A673 (cell line): ENCODE results near the gene CAPN7. TPM values are rescaled to one million over a fixed set of nuclear protein-coding genes. Genes with fewer than 3 reads are reported as not detected.
A peak's percentile ranks its signal among the peaks of the same experiment; 100 is the strongest.

Source experiments
- Bru-seq: library from RNA; stranded (reverse); fragments of 400-500 nt; gene quantifications from one replicate; lab custom pipeline; 2021; lab: Mats Ljungman, UMichigan
- BruChase-seq, 2 experiments: library from RNA; stranded (reverse); fragments of 400-500 nt; gene quantifications; one replicate each; lab custom pipeline; 2021; lab: Mats Ljungman, UMichigan
- BruUV-seq: library from RNA; stranded (reverse); fragments of 400-500 nt; replicated peaks from 2 replicates; lab custom pipeline; 2021; lab: Mats Ljungman, UMichigan
- CTCF ChIA-PET: fragments of 300-600 bp; sonication (Branson Sonifier 250); formaldehyde crosslinking; loops from one replicate; lab custom pipeline; 2022; ENCODE audit warnings: antibody characterized with exemption; lab: Charles Lee
- POLR2A ChIA-PET: fragments of 300-600 bp; sonication (Branson Sonifier 250); formaldehyde crosslinking; loops from one replicate; lab custom pipeline; 2022; ENCODE audit warnings: antibody characterized with exemption; ENCODE audit not compliant: low non-redundant PET; lab: Charles Lee
- DNase-seq: peaks from one replicate; pipeline ENCODE4 v3.0.0-alpha.2; 2015; ENCODE audit warnings: low spot score
- H3K27ac ChIP-seq: fragments of 200-600 bp; sonication (generic); 2 replicates; pipeline ENCODE4 v1.5.1; 2016; ENCODE audit warnings: mixed run types, low read depth, mild to moderate bottlenecking, mixed read lengths, antibody characterized with exemption, low read length; ENCODE audit not compliant: poor library complexity, severe bottlenecking
- H3K27me3 ChIP-seq: fragments of 200-600 bp; sonication (generic); replicated peaks from 2 replicates; pipeline ENCODE4 v1.6.1; 2017; ENCODE audit warnings: mixed run types, low read depth, mild to moderate bottlenecking, mixed read lengths, antibody characterized with exemption, low read length; ENCODE audit not compliant: insufficient read depth, poor library complexity
- H3K36me3 ChIP-seq: fragments of 200-600 bp; sonication (generic); 2 replicates; pipeline ENCODE4 v1.6.1; 2016; ENCODE audit warnings: mixed run types, mild to moderate bottlenecking, mixed read lengths, antibody characterized with exemption, low read length; ENCODE audit not compliant: insufficient read depth, poor library complexity, severe bottlenecking
- H3K4me1 ChIP-seq: fragments of 200-600 bp; sonication (generic); 2 replicates; pipeline ENCODE4 v1.6.1; 2017; ENCODE audit warnings: mixed run types, mild to moderate bottlenecking, mixed read lengths, antibody characterized with exemption, low read length; ENCODE audit not compliant: insufficient read depth, poor library complexity, severe bottlenecking
- H3K4me3 ChIP-seq: fragments of 200-600 bp; sonication (generic); 2 replicates; pipeline ENCODE4 v1.5.1; 2016; ENCODE audit warnings: low read depth, mixed run types, mild to moderate bottlenecking, mixed read lengths, low read length; ENCODE audit not compliant: poor library complexity, severe bottlenecking
- H3K9me3 ChIP-seq: fragments of 200-600 bp; sonication (generic); 2 replicates; pipeline ENCODE4 v1.6.1; 2016; ENCODE audit warnings: mixed run types, low read depth, mild to moderate bottlenecking, mixed read lengths, antibody characterized with exemption, low read length; ENCODE audit not compliant: poor library complexity, severe bottlenecking
- EZH2 ChIP-seq: fragments of 200-600 bp; sonication (generic); IDR thresholded peaks from 2 replicates; pipeline ENCODE4 v1.6.1; 2017; ENCODE audit warnings: borderline replicate concordance, low read depth, mild to moderate bottlenecking, mixed read lengths, antibody characterized with exemption, low read length; ENCODE audit not compliant: poor library complexity, severe bottlenecking
- intact Hi-C: fragments of 100-400 bp; cut with micrococcal nuclease; formaldehyde crosslinking; loops from one replicate; pipeline ENCODE4 v1.10.0; 2022; ENCODE audit not compliant: unreplicated experiment
- long read RNA-seq: library from polyadenylated mRNA; stranded (forward); transcript quantifications from one replicate; pipeline ENCODE4 v2.0.0, GENCODE V29; 2022
- total RNA-seq: library from RNA; stranded (reverse); gene quantifications from 2 replicates; pipeline ENCODE4 v1.2.3, GENCODE V29; 2021
- TF ChIP-seq, protein P1 (sequence below): fragments of 300-800, 200-600 bp; sonication (generic); conservative IDR thresholded peaks from 2 replicates; pipeline ENCODE4 v1.5.1; 2017; ENCODE audit warnings: low read depth, mild to moderate bottlenecking, antibody characterized with exemption, low read length, moderate library complexity, mixed read lengths

Gene CAPN7
- total RNA-seq (38.6 and 40.7 TPM in 2 replicates), Bru-seq, nascent RNA (percentile 90 among the genes with signal in this experiment), BruChase-seq, experiment 1, labeled RNA remaining after a 2-hour chase (percentile 90 among the genes with signal in this experiment), BruChase-seq, experiment 2, labeled RNA remaining after a 6-hour chase (percentile 83 among the genes with signal in this experiment)
- long read RNA-seq, full-length matches to known transcripts = 45 of 80 reads
- long read RNA-seq, partial matches to known transcripts = 6 of 80 reads
- long read RNA-seq, other reads (novel, unspliced or antisense) = 29 of 80 reads

DNA sequence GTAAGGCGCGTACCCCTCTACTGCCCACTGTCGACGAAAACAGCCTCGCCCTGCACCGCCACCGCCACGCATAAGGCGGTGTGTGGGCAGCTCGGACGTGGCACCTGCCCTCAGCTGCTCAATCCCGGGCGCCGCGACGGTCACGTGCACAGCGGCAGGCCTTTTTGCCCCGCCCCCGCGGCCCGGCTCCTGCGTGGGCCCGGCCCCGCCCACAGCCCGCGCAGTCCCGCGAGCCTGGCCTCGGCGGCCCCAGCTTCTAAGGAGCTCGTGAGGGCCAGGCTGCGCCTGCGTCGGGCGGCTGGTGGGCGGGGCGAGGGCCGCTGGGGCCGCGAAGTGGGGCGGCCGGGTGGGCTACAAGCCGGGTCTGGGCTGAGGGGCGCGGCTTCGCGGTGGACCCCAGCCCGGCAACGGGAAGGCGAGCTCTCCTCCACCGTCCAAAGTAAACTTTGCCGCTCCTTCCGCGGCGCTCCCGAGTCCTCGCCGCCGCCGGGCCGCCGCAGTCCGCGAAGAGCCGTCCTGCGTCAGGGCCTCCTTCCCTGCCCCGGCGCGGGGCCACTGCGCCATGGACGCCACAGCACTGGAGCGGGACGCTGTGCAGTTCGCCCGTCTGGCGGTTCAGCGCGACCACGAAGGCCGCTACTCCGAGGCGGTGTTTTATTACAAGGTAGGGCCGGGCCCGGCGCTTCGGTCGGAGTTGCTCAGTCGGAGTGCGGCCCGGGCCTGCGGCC, at the start of gene CAPN7:
Gene CAPN7 (plus strand): TSS at position 313 of the 728 bp plus-strand sequence. CDS start 250 bp downstream, at position 563.
- peaks cover 8% of the 10 kb centered on the region for H3K36me3 ChIP-seq
- H3K27ac ChIP-seq = peak within 1 kb of the TSS; percentile 95
- ChIA-PET CTCF (interaction anchor here (0.6 to 1.3 kb wide), 3 partner anchors 15 to 199 kb away, joined by 3 to 4 read pairs (median 3); no protein-coding TSS in a partner anchor), POLR2A (interaction anchor here (0.6 kb wide), 1 partner anchor 10 kb away, joined by 4 read pairs; no protein-coding TSS in a partner anchor)
- intact Hi-C loops = loop anchor here (5.0 to 10.0 kb wide), 2 partner anchors 61 to 601 kb away; no protein-coding TSS in a partner anchor
- H3K4me3 ChIP-seq = peak within 1 kb of the TSS; percentile 97
- H3K4me1 ChIP-seq = peaks cover 8% of the 10 kb centered on the region
- peak; percentile 97 for DNase-seq
- H3K9me3 ChIP-seq = no peaks in the 10 kb centered on the region
- no TSS peak for BruUV-seq
- TF ChIP-seq EZH2 = no peak
- TF ChIP-seq, protein P1, sequence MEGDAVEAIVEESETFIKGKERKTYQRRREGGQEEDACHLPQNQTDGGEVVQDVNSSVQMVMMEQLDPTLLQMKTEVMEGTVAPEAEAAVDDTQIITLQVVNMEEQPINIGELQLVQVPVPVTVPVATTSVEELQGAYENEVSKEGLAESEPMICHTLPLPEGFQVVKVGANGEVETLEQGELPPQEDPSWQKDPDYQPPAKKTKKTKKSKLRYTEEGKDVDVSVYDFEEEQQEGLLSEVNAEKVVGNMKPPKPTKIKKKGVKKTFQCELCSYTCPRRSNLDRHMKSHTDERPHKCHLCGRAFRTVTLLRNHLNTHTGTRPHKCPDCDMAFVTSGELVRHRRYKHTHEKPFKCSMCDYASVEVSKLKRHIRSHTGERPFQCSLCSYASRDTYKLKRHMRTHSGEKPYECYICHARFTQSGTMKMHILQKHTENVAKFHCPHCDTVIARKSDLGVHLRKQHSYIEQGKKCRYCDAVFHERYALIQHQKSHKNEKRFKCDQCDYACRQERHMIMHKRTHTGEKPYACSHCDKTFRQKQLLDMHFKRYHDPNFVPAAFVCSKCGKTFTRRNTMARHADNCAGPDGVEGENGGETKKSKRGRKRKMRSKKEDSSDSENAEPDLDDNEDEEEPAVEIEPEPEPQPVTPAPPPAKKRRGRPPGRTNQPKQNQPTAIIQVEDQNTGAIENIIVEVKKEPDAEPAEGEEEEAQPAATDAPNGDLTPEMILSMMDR = peak; percentile 42; the same call in 1 of the 2 replicates
- no peaks in the 10 kb centered on the region for H3K27me3 ChIP-seq

DNA sequence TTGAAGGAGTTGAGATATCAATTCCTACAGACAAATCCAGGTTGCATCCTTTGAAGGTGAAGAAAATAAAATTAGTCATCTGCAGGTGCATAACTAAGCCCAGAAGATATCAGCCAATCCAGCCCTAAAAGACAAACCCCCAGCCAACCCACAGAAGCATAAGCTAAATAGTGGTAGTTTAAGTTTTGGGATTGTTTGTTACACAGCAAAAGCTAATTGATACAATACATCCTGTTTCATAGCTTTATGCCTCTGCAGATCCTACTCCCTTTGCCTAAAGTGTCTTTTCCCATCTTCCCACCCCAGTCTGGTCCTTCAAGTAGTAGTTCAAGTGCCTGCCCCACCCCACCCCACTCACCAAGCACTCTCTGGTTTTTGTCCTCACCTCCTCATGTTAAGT, 48.6 kb upstream of the CAPN7 start:
- no peak for DNase-seq
- Histone ChIP-seq H3K27me3 (peaks cover 67% of the 10 kb centered on the region), H3K27ac (no peak overlapping the region), H3K4me3 (no peak overlapping the region), H3K4me1 (no peaks in the 10 kb centered on the region), H3K36me3 (no peaks in the 10 kb centered on the region), H3K9me3 (no peaks in the 10 kb centered on the region)
- ChIA-PET CTCF (no interaction called here), POLR2A (no interaction called here)
- intact Hi-C loops = no loop called here
- TF ChIP-seq, protein P1 = no peak
- BruUV-seq = no TSS peak

DNA sequence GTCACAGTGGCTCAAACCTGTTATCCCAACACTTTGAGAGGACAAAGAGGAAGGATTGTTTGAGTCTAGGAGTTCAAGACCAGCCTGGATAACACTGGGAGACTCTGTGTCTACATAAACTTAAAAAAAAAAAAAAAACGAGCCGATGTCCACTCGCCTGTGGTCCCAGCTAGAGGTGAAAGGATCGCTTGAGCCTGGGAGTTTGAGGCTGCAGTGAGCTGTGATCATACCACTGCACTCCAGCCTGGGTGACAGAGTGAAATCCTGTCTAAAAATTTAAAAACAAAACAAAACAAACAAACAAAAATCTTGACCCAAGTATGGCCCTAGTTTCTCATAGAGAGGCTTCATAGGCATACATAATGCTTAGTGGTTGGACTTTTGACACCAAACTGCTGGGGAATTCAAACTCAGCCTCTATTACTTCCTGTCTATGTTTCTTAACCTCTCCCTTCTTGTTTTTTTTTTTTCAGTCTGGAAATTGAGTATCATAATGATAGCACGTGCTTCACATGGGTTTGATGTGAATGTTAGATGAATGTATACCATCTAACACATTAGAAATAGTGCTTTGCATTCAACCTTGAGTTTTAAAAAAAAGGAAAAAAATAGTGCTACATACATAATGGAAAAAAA, 46.4 kb upstream of the CAPN7 start:
- DNase-seq = no peak
- no peak for TF ChIP-seq EZH2
- TF ChIP-seq, protein P1 = no peak
- Histone ChIP-seq H3K27ac (no peak overlapping the region), H3K4me3 (no peak overlapping the region), H3K9me3 (no peaks in the 10 kb centered on the region), H3K27me3 (peaks cover 45% of the 10 kb centered on the region), H3K36me3 (no peaks in the 10 kb centered on the region), H3K4me1 (no peaks in the 10 kb centered on the region)
- intact Hi-C loops = no loop called here
- CTCF ChIA-PET = no interaction called here
- POLR2A ChIA-PET = no interaction called here
- BruUV-seq = no TSS peak
